Measurements from ENCODE around the gene PALS2.

The PALS2 gene

DNA sequence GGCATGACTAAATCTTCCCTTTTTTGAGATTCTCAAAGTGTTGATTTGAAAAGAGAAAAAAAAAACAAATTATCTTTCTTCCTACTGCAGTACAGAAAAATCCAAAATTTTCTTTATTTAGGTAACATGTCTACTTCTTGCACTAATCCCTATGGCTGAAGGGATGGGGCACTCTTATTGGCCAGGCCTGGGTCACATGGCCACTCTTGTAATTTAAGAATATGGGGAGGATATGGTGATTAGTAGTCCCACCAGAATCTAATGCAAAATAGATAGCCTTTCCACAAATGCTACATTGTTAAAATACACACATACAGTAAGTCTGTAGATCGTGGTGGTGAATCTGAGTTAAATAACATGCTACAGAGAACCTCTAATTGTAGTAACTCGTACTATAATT is 7.0 kb upstream of the PALS2 start:
- Histone ChIP-seq H3K9ac (no peak overlapping the region), H3K9me3 (no peaks in the 10 kb centered on the region), H3K4me2 (no peak overlapping the region), H3K4me3 (no peak overlapping the region), H3K4me1 (no peaks in the 10 kb centered on the region), H4K20me1 (no peaks in the 10 kb centered on the region), H3K27ac (no peak overlapping the region), H3K27me3 (no peaks in the 10 kb centered on the region), H3K36me3 (no peaks in the 10 kb centered on the region)
- no peak for TF ChIP-seq Cebpa-rat (IDR thresholded peaks at IDR 0.05)

DNA sequence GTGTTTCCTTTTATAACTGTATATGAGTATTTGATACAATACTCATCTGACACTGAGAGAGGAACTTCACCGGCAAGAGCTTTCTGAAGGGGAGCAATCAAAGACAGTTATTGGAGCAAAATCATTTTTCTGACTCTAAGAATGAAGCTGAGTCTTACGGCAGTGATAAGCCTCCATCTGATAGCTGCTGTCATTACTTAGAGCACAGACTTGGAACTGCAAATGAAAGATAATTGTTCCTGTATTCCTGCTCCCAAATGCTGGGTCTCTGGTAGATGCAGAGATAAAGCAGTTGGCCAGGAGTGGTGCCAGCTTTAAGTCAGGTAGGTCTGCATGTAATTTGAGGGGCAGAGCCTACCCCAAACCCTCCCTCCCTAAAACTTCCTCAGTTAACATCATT is 2.3 kb upstream of the PALS2 start:
- Histone ChIP-seq H3K36me3 (no peaks in the 10 kb centered on the region), H3K9me3 (no peaks in the 10 kb centered on the region), H3K4me2 (no peak overlapping the region), H3K9ac (no peak overlapping the region), H3K4me1 (peaks cover 25% of the 10 kb centered on the region), H3K4me3 (no peak overlapping the region), H4K20me1 (peaks cover 23% of the 10 kb centered on the region), H3K27ac (no peak overlapping the region), H3K27me3 (peaks cover 3% of the 10 kb centered on the region; the same call in 1 of the 2 replicates)
- TF ChIP-seq Cebpa-rat (IDR thresholded peaks at IDR 0.05), result no peak

DNA sequence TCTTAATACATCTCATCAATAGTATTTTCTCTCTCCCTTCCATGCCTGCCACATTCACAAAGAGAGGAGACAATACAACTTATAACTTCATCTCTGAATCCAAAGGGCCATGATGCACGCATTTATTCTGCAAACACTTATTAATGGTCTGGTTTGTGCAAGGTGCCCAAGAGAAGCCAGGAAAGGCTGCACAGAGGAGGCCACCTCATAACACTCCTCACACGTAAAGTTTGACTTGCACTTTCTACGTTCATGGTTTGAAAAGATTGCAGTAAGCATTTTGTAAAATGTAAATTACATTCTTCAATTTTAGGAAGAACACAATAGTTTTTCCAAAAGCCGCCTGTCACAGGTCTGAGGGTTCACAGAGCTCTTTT is 1.2 kb upstream of the PALS2 start:
- H3K27ac ChIP-seq, result no peak overlapping the region
- H3K4me2 ChIP-seq, result peak overlapping the region; percentile 86
- TF ChIP-seq Cebpa-rat (IDR thresholded peaks at IDR 0.05), result no peak
- peaks cover 35% of the 10 kb centered on the region for H3K4me1 ChIP-seq
- H3K9me3 ChIP-seq, result no peaks in the 10 kb centered on the region
- no peak overlapping the region for H3K9ac ChIP-seq
- peaks cover 3% of the 10 kb centered on the region; the same call in 1 of the 2 replicates for H3K27me3 ChIP-seq
- peaks cover 33% of the 10 kb centered on the region for H4K20me1 ChIP-seq
- H3K4me3 ChIP-seq, result no peak overlapping the region
- no peaks in the 10 kb centered on the region for H3K36me3 ChIP-seq

GRCh38 chr7:24572393-24572996 is 757 bp upstream of the PALS2 start:
- peak overlapping the region; percentile 92 for H3K4me3 ChIP-seq
- no peak for TF ChIP-seq Cebpa-rat (IDR thresholded peaks at IDR 0.05)
- peaks cover 3% of the 10 kb centered on the region; the same call in 1 of the 2 replicates for H3K27me3 ChIP-seq
- peaks cover 40% of the 10 kb centered on the region for H3K4me1 ChIP-seq
- peaks cover 38% of the 10 kb centered on the region for H4K20me1 ChIP-seq
- H3K4me2 ChIP-seq, result peak overlapping the region; percentile 86
- H3K36me3 ChIP-seq, result no peaks in the 10 kb centered on the region
- H3K9ac ChIP-seq, result peak overlapping the region; percentile 89
- H3K27ac ChIP-seq, result peak overlapping the region; percentile 40; the same call in 1 of the 2 replicates
- H3K9me3 ChIP-seq, result no peaks in the 10 kb centered on the region

DNA sequence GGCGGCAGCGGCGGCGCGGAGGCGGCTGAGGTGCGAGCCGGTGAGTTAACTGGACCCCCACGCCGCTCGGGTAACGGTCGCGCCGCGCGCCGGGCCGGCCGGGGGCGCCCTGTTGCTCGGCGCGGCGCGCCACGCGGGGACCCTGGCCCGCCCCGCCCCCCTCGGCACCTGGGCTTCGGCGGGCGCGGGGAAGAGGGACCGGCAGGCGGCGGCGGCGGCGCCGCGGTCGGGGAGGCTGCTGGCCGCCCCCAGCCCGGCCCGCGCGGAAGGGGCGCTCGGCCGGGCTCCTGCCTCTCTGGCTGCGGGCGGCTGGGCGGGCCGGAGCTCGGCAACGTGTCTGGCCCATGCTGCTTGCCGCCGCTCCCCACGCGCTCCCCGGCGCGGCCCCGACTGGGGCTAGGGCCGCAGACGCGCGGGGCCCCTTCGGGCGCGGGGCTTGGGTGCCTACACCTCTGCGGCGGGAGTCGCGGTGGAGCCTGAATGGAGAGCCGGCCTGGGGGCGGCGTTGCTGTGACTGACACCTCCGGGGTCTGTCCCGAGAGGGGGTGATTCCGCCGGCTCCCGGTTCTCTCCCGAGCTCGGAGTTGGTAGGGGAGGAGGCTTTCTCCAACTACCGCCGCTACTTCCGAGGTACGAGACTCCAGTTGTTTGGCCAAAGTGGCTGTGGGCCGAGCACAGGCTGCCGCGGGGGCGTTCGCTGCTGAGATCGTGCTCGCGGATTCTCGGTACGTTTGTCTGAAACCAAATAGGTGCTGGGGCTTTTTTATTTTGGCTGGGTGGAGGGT is 494 bp downstream of the PALS2 start:
- peak overlapping the region; percentile 89 for H3K9ac ChIP-seq
- H3K4me3 ChIP-seq, result peak overlapping the region; percentile 92
- peaks cover 50% of the 10 kb centered on the region for H4K20me1 ChIP-seq
- peak overlapping the region; percentile 86 for H3K4me2 ChIP-seq
- peak overlapping the region; percentile 91 for H3K27ac ChIP-seq
- no peaks in the 10 kb centered on the region for H3K36me3 ChIP-seq
- H3K9me3 ChIP-seq, result no peaks in the 10 kb centered on the region
- peaks cover 52% of the 10 kb centered on the region for H3K4me1 ChIP-seq
- TF ChIP-seq Cebpa-rat (IDR thresholded peaks at IDR 0.05), result no peak
- H3K27me3 ChIP-seq, result peaks cover 3% of the 10 kb centered on the region; the same call in 1 of the 2 replicates

DNA sequence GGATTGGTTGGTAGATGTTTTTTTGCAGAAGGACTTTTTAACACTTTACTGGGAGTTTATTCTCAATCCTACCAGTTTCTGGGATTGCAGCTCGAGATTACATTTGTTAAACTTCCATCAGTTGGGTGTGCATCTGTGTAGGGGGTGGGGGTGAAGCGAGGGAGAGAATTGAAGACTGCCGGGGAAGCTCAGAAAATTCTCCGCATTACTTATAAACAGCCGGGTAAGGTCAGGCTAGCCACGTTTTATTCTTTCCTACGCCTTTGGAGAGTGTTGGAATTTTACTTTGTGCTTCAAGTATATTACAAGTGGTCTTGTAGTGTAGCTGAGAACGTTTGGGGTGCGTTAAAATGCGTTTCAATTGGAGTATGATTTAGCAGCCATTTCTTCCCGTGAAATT is 1.1 kb downstream of the PALS2 start:
- H3K27me3 ChIP-seq, result peaks cover 3% of the 10 kb centered on the region; the same call in 1 of the 2 replicates
- peak overlapping the region; percentile 89 for H3K9ac ChIP-seq
- no peaks in the 10 kb centered on the region for H3K36me3 ChIP-seq
- H3K4me2 ChIP-seq, result peak overlapping the region; percentile 86
- H3K9me3 ChIP-seq, result no peaks in the 10 kb centered on the region
- peak overlapping the region; percentile 92 for H3K4me3 ChIP-seq
- peak overlapping the region; percentile 91 for H3K27ac ChIP-seq
- peaks cover 56% of the 10 kb centered on the region for H4K20me1 ChIP-seq
- TF ChIP-seq Cebpa-rat (IDR thresholded peaks at IDR 0.05), result no peak
- peaks cover 53% of the 10 kb centered on the region for H3K4me1 ChIP-seq

GRCh38 chr7:24574950-24575349 is 1.7 kb downstream of the PALS2 start:
- peaks cover 3% of the 10 kb centered on the region; the same call in 1 of the 2 replicates for H3K27me3 ChIP-seq
- no peaks in the 10 kb centered on the region for H3K36me3 ChIP-seq
- H3K4me3 ChIP-seq, result peak overlapping the region; percentile 92
- peak overlapping the region; percentile 86 for H3K4me2 ChIP-seq
- peaks cover 53% of the 10 kb centered on the region for H3K4me1 ChIP-seq
- H4K20me1 ChIP-seq, result peaks cover 61% of the 10 kb centered on the region
- no peak for TF ChIP-seq Cebpa-rat (IDR thresholded peaks at IDR 0.05)
- H3K9ac ChIP-seq, result peak overlapping the region; percentile 89
- no peaks in the 10 kb centered on the region for H3K9me3 ChIP-seq
- H3K27ac ChIP-seq, result peak overlapping the region; percentile 91; the same call in 1 of the 2 replicates

DNA sequence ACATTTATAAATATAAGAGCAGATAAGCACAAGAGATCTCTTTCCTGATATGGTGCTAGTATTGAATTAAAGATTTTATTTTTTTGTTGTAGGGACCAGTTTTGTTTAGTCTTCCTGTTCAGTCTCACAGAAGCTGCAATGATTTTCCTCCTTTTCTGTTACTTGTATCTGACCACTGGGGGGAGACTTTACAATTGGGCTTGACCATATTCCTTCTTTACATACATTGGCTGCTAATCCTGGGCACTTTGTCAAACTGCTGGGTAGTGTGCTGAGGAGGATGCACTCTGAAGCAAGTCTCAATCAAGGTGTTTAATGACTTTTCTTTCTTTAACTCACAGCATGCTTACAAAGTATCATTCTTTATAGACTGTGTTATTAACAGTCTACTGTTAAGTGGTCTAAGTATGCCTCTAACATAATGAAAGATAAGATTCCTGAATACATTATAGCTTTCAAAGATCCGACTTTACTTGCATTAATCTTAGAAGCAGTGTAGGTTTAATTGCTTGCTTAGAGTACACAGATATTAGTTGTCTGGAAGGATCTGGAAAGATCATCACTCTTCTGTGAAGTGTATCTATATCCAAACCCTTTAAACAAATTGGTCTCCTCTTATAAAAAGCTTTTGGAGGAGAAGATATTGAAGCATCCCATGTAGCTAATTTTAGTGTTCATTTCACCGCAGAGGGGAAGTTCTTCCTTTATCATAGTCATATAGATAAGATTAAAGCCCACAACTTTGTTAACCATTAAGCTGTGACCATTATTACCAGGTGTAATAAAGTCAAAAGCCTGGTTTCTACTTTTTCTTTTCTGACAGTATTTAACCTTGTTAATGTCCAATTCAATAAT is 3.1 kb downstream of the PALS2 start:
- Histone ChIP-seq H3K9ac (no peak overlapping the region), H3K9me3 (no peaks in the 10 kb centered on the region), H3K27me3 (peaks cover 3% of the 10 kb centered on the region; the same call in 1 of the 2 replicates), H3K27ac (no peak overlapping the region), H3K36me3 (no peaks in the 10 kb centered on the region), H3K4me2 (peak overlapping the region; percentile 86), H3K4me1 (peaks cover 53% of the 10 kb centered on the region), H3K4me3 (no peak overlapping the region), H4K20me1 (peaks cover 76% of the 10 kb centered on the region)
- no peak for TF ChIP-seq Cebpa-rat (IDR thresholded peaks at IDR 0.05)

- no peak overlapping the region for H3K9ac ChIP-seq
- TF ChIP-seq Cebpa-rat (IDR thresholded peaks at IDR 0.05), result no peak
- peaks cover 83% of the 10 kb centered on the region for H4K20me1 ChIP-seq
- no peaks in the 10 kb centered on the region for H3K36me3 ChIP-seq
- H3K4me2 ChIP-seq, result no peak overlapping the region
- no peak overlapping the region for H3K4me3 ChIP-seq
- no peak overlapping the region for H3K27ac ChIP-seq
- no peaks in the 10 kb centered on the region for H3K27me3 ChIP-seq
- peaks cover 43% of the 10 kb centered on the region for H3K4me1 ChIP-seq
- H3K9me3 ChIP-seq, result no peaks in the 10 kb centered on the region
Measured at GRCh38 chr7:24578052-24578451, 4.8 kb downstream of the PALS2 start.
